A549 (cell line): ENCODE results near the gene KLRC4.

Source experiments
- BHLHE40 ChIP-seq: IDR thresholded peaks from 2 replicates; pipeline ENCODE4 v1.6.1; 2012; ENCODE audit warnings: low read depth, low read length, inconsistent platforms
- CEBPB ChIP-seq, 2 experiments: fragments of >200 bp in 1 of 2; sonication (Bioruptor Twin) in 1 of 2; formaldehyde crosslinking in 1 of 2; IDR thresholded peaks; 2 replicates each; pipeline ENCODE4 v1.6.1; 2012 to 2016
- CTCF ChIP-seq: fragments of >200 bp; sonication (Bioruptor Twin); formaldehyde crosslinking; IDR thresholded peaks from 3 replicates; pipeline ENCODE4 v1.5.1; 2016
- E2F6 ChIP-seq: IDR thresholded peaks from 2 replicates; pipeline ENCODE4 v1.6.1; 2012; ENCODE audit warnings: low read depth, borderline replicate concordance
- EHMT2 ChIP-seq: fragments of 200-600 bp; sonication (generic); IDR thresholded peaks from 2 replicates; pipeline ENCODE4 v1.6.1; 2016; ENCODE audit warnings: antibody characterized with exemption, low read depth, mild to moderate bottlenecking, moderate library complexity
- HDAC2 ChIP-seq: fragments of 200-600 bp; sonication (generic); IDR thresholded peaks from 2 replicates; pipeline ENCODE4 v1.6.1; 2016
- JUN ChIP-seq, 2 experiments: fragments of >200 bp; sonication (Bioruptor Twin); formaldehyde crosslinking; IDR thresholded peaks; 2 replicates in 1 of 2; 3 replicates in 1 of 2; pipeline ENCODE4 v1.6.1; 2016 to 2017
- POLR2A ChIP-seq: IDR thresholded peaks from 2 replicates; pipeline ENCODE4 v1.6.1; 2012; ENCODE audit warnings: mild to moderate bottlenecking, low read length
- RCOR1 ChIP-seq: fragments of 150-350 bp; IDR thresholded peaks from 2 replicates; pipeline ENCODE4 v1.6.1; 2014; ENCODE audit warnings: antibody characterized with exemption, low read length, low read depth
- RNF2 ChIP-seq: fragments of 200-600 bp; sonication (generic); IDR thresholded peaks from 2 replicates; pipeline ENCODE4 v1.6.1; 2016; ENCODE audit warnings: low read depth, mild to moderate bottlenecking, antibody characterized with exemption, moderate library complexity, borderline replicate concordance
- TFCP2L1 ChIP-seq: fragments of 250-450 bp; sonication (Bioruptor Pico); IDR thresholded peaks from 2 replicates; pipeline ENCODE4 v1.5.0; 2021; ENCODE audit warnings: mild to moderate bottlenecking
- TF ChIP-seq, protein P1 (sequence below): fragments of 150-350 bp; IDR thresholded peaks from 2 replicates; pipeline ENCODE4 v1.6.1; 2014; ENCODE audit warnings: low read depth, mild to moderate bottlenecking, low read length
- TF ChIP-seq, protein P2 (sequence below): IDR thresholded peaks from 2 replicates; pipeline ENCODE4 v1.6.1; 2012

DNA sequence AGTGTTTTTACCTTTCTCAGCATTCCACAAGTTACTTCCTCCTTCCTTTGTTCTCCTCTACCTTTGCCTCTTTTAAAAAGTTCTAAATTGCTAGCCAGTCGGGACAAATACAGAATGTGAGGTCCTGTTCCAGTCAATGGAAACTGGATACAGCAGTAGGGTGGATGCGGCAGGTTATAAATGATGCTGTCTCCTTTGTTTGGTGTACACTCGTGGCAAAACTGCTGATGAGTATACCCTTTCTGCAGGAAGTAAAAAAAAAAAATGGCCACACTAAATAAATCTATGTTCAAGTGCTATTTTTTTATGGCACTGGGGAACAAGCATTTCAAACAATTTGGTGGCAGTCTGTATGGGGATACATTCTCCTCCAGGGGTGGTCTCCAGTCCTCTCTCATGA lies 47.2 kb downstream of the KLRC4 start:
- TF ChIP-seq CTCF (no peak), CEBPB (IDR thresholded peaks at IDR 0.05) (no peak), TFCP2L1 (CRISPR knock-in tag) (no peak), POLR2A (no peak), HDAC2 (no peak), RCOR1 (no peak), JUN (IDR thresholded peaks at IDR 0.05) (no peak), EHMT2 (no peak), E2F6 (no peak), BHLHE40 (no peak), RNF2 (no peak)
- TF ChIP-seq, protein P1, sequence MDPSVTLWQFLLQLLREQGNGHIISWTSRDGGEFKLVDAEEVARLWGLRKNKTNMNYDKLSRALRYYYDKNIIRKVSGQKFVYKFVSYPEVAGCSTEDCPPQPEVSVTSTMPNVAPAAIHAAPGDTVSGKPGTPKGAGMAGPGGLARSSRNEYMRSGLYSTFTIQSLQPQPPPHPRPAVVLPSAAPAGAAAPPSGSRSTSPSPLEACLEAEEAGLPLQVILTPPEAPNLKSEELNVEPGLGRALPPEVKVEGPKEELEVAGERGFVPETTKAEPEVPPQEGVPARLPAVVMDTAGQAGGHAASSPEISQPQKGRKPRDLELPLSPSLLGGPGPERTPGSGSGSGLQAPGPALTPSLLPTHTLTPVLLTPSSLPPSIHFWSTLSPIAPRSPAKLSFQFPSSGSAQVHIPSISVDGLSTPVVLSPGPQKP: no peak
- TF ChIP-seq, protein P2, sequence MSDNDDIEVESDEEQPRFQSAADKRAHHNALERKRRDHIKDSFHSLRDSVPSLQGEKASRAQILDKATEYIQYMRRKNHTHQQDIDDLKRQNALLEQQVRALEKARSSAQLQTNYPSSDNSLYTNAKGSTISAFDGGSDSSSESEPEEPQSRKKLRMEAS: no peak
